Caco-2 (cell line): ENCODE data around the gene EXOC7. TPM values are rescaled to one million over a fixed set of nuclear protein-coding genes. Genes with fewer than 3 reads are reported as not detected.

ENCODE experiments used
- BruUV-seq: library from RNA; stranded (reverse); fragments of 400-500 nt; replicated peaks from 2 replicates; lab custom pipeline; 2021; lab: Mats Ljungman, UMichigan
- CTCF ChIA-PET: fragments of 300-600 bp; sonication (Branson Sonifier 250); formaldehyde crosslinking; loops from one replicate; lab custom pipeline; 2022; ENCODE audit warnings: antibody characterized with exemption; lab: Charles Lee
- POLR2A ChIA-PET: fragments of 300-600 bp; sonication (Branson Sonifier 250); formaldehyde crosslinking; loops from one replicate; lab custom pipeline; 2022; ENCODE audit warnings: antibody characterized with exemption; lab: Charles Lee
- DNase-seq, 2 experiments: peaks; one replicate each; pipeline versions ENCODE4 v3.0.0 to v3.0.0-alpha.2; 2020 to 2022
- H3K27me3 ChIP-seq: replicated peaks from 2 replicates; pipeline ENCODE4 v1.6.0; 2011; ENCODE audit warnings: low read length; ENCODE audit not compliant: control insufficient read depth, insufficient read depth
- H3K36me3 ChIP-seq: 2 replicates; pipeline ENCODE4 v1.5.1; 2011; ENCODE audit warnings: low read length; ENCODE audit not compliant: control insufficient read depth, insufficient read depth
- H3K4me1 ChIP-seq: fragments of 250-450 bp; sonication (Bioruptor Pico); 2 replicates; pipeline ENCODE4 v1.5.1; 2020; ENCODE audit warnings: mild to moderate bottlenecking
- H3K4me3 ChIP-seq: 2 replicates; pipeline ENCODE4 v1.5.1; 2011; ENCODE audit warnings: low read depth, mild to moderate bottlenecking, control low read depth, low read length
- H3K9me3 ChIP-seq: fragments of 250-450 bp; sonication (Bioruptor Pico); 2 replicates; pipeline ENCODE4 v1.5.1; 2020; ENCODE audit warnings: mild to moderate bottlenecking, moderate library complexity
- H3K27ac Mint-ChIP-seq: one replicate; pipeline ENCODE4 v1.8.0; 2022; ENCODE audit warnings: mixed read lengths; ENCODE audit not compliant: unreplicated experiment
- H3K27me3 Mint-ChIP-seq: one replicate; pipeline ENCODE4 v1.8.0; 2022; ENCODE audit warnings: mixed read lengths; ENCODE audit not compliant: insufficient read depth, unreplicated experiment
- H3K36me3 Mint-ChIP-seq: one replicate; pipeline ENCODE4 v1.8.0; 2022; ENCODE audit warnings: mild to moderate bottlenecking, mixed read lengths; ENCODE audit not compliant: insufficient read depth, unreplicated experiment
- H3K4me1 Mint-ChIP-seq: one replicate; pipeline ENCODE4 v1.8.0; 2022; ENCODE audit warnings: low read depth, mixed read lengths; ENCODE audit not compliant: unreplicated experiment
- H3K4me3 Mint-ChIP-seq: one replicate; pipeline ENCODE4 v1.8.0; 2022; ENCODE audit warnings: mild to moderate bottlenecking, moderate library complexity, mixed read lengths; ENCODE audit not compliant: unreplicated experiment
- H3K9me3 Mint-ChIP-seq: one replicate; pipeline ENCODE4 v1.8.0; 2022; ENCODE audit warnings: mixed read lengths; ENCODE audit not compliant: unreplicated experiment
- intact Hi-C: fragments of 100-400 bp; cut with micrococcal nuclease; formaldehyde crosslinking; loops from one replicate; pipeline ENCODE4 v1.10.0; 2022; ENCODE audit not compliant: unreplicated experiment
- total RNA-seq: library from RNA; stranded (reverse); gene quantifications from 2 replicates; pipeline ENCODE4 v1.2.3, GENCODE V29; 2022
- TF ChIP-seq, protein P1 (sequence below), 2 experiments: fragments of 200-600 bp in 1 of 2; IDR thresholded peaks; 1 replicate in 1 of 2; 2 replicates in 1 of 2; pipeline versions ENCODE4 v1.5.1 to v1.8.0; 2011 to 2022; ENCODE audit warnings: antibody characterized with exemption in 1 of 2, control low read depth in 1 of 2, inconsistent platforms in 1 of 2, low read depth in 1 of 2, low read length in 1 of 2, mild to moderate bottlenecking in 1 of 2, moderate library complexity in 1 of 2; ENCODE audit not compliant: insufficient read depth in 1 of 2, severe bottlenecking in 1 of 2, unreplicated experiment in 1 of 2

Gene EXOC7
- total RNA-seq, 1 experiment from 2014 or later = 205 TPM

DNA sequence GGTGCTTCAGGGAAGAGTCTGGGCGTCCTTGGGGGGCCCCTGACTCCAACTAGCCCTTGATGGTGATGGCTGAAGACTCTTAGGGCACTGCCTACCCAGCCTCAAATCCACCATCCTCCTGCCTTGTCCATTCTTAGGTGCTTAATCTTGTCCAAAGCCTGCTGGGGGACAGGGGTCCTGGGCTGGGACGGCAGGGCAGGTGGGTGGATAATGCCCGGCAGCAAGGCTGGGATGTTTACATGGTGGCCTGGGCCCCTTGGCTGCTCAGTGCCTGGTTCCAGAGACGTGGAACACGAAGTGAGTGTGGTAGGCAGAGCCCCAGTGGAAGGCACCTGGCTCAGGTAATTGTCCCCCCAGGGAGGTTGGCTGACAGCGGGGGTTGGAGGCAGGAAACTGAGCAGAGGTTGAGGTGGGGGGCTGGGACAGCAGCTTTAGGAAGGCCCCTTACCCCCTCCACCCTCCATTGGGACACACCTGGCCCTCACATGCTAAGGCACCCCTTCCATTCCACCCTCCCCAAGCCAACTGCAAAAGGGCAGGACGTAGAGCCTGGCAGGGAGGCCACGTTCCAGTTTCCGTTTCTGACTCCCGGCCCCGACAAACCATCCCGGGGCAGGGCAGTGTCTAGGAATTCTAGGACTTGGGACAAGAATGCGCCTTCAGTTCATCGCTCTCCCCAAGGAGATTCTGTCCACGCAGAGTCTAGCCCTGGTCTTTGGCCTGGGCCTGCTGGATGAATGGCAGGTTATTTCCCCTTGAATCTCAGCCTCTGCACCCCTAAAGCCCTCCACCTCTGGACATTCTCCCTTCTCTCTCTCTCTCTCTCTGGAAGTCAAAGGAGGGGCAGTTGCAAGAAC is 35.5 kb upstream of the EXOC7 start:
- Mint-ChIP-seq H3K4me3 (peak overlapping the region; percentile 61), H3K9me3 (no peaks in the 10 kb centered on the region), H3K4me1 (peaks cover 54% of the 10 kb centered on the region), H3K27me3 (no peaks in the 10 kb centered on the region), H3K36me3 (peaks cover 29% of the 10 kb centered on the region), H3K27ac (peak overlapping the region; percentile 88)
- BruUV-seq = TSS peak; percentile 65
- CTCF ChIA-PET = interaction anchor here (0.6 to 1.4 kb wide), 12 partner anchors 14 to 493 kb away, joined by 3 to 10 read pairs (median 4); a partner anchor contains a TSS
- Histone ChIP-seq H3K9me3 (no peaks in the 10 kb centered on the region), H3K4me1 (peaks cover 80% of the 10 kb centered on the region), H3K4me3 (no peak overlapping the region; the same call in none of the 2 replicates), H3K27me3 (no peaks in the 10 kb centered on the region), H3K36me3 (no peaks in the 10 kb centered on the region)
- intact Hi-C loops = loop anchor here (1.0 kb wide), 1 partner anchor 67 kb away; the partner anchor contains the start of gene SRP68
- DNase-seq = peak in 1 of 2 experiments; percentile 41
- POLR2A ChIA-PET = interaction anchor here (0.5 to 1.3 kb wide), 13 partner anchors 12 to 1030 kb away, joined by 3 to 21 read pairs (median 7); partner anchors contain the start of genes FBF1, PRPSAP1 and SRP68
- TF ChIP-seq, protein P1, sequence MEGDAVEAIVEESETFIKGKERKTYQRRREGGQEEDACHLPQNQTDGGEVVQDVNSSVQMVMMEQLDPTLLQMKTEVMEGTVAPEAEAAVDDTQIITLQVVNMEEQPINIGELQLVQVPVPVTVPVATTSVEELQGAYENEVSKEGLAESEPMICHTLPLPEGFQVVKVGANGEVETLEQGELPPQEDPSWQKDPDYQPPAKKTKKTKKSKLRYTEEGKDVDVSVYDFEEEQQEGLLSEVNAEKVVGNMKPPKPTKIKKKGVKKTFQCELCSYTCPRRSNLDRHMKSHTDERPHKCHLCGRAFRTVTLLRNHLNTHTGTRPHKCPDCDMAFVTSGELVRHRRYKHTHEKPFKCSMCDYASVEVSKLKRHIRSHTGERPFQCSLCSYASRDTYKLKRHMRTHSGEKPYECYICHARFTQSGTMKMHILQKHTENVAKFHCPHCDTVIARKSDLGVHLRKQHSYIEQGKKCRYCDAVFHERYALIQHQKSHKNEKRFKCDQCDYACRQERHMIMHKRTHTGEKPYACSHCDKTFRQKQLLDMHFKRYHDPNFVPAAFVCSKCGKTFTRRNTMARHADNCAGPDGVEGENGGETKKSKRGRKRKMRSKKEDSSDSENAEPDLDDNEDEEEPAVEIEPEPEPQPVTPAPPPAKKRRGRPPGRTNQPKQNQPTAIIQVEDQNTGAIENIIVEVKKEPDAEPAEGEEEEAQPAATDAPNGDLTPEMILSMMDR (IDR thresholded peaks at IDR 0.05; ENCODE audit: insufficient read depth in 1 of 2, low read depth in 1 of 2, low read length in 1 of 2, severe bottlenecking in 1 of 2, unreplicated experiment in 1 of 2) = no peak

DNA sequence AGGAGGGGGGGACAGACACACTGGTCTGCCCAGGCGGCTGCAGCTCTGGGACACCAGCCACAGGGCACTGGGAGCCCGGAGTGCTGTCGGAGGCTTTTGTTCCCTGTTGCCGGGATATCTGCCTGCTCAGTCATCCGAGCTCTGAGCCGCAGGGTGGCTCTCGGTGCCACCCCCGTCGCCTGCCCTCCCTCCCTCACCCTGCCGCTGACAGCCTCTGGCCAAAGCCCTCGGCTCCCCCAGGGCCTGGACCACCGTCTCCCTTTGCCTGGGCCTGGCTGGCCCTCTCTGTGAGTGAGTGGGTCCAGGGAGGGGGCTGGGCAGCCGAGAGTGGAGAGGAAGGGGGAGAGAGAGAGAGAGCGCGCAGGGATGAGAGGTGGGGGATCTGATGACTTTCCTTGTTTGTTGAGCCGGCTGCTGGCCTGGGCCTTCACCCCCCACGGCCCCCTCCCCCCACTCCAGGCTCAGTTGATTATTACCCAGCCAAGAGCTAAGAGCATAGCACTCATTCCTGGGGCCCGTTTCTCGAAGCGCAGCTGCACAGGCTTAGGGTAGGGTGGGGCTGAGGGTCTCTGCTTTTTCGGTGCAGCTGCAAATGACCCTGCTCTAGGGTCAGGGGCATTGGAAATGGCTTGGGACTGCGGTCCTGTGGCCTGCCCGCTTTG is 34.8 kb upstream of the EXOC7 start:
- H3K27me3 Mint-ChIP-seq = no peaks in the 10 kb centered on the region

More for the DNA sequence above, 34.8 kb upstream of the EXOC7 start:
- peaks cover 34% of the 10 kb centered on the region for H3K36me3 Mint-ChIP-seq
- POLR2A ChIA-PET = interaction anchor here (0.5 to 1.3 kb wide), 13 partner anchors 11 to 1029 kb away, joined by 3 to 21 read pairs (median 7); partner anchors contain the start of genes FBF1, PRPSAP1 and SRP68
- no peaks in the 10 kb centered on the region for H3K9me3 Mint-ChIP-seq
- Histone ChIP-seq H3K27me3 (no peaks in the 10 kb centered on the region), H3K36me3 (no peaks in the 10 kb centered on the region), H3K4me1 (peaks cover 87% of the 10 kb centered on the region), H3K4me3 (peak overlapping the region; percentile 4), H3K9me3 (no peaks in the 10 kb centered on the region)
- intact Hi-C loops = loop anchor here (1.0 kb wide), 1 partner anchor 66 kb away; the partner anchor contains the start of gene SRP68
- TF ChIP-seq, protein P1 (IDR thresholded peaks at IDR 0.05; ENCODE audit: insufficient read depth in 1 of 2, low read depth in 1 of 2, low read length in 1 of 2, severe bottlenecking in 1 of 2, unreplicated experiment in 1 of 2) = peak in 1 of 2 experiments; percentile 5
- peak; percentile 91 to 94 for DNase-seq
- BruUV-seq = no TSS peak
- CTCF ChIA-PET = interaction anchor here (0.5 to 1.4 kb wide), 14 partner anchors 13 to 492 kb away, joined by 3 to 10 read pairs (median 4); a partner anchor contains a TSS
- H3K27ac Mint-ChIP-seq = peak overlapping the region; percentile 88
- peak overlapping the region; percentile 61 for H3K4me3 Mint-ChIP-seq
- H3K4me1 Mint-ChIP-seq = peaks cover 57% of the 10 kb centered on the region
